ENCODE results near the gene CTNNA3.

The CTNNA3 gene

DNA sequence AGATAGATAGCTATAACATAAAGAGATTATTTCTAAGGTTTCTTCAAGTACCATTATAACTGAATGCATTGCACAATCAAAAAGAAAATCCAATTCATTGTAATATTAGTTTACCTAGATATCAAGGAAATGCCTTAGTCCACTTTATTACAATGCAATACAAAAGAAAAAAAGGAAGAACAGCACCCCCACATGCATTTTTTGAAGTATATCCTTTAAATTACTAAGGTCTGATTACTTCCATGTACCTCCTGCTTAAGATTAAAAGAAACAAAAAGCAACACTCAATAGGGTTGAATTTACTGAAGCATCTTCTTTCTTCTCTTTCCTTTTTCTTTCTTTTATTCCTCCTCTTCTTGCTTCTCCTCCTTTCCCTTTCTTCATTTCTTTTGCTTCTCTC, 1743.9 kb downstream of the CTNNA3 start:
- H3K27ac Mint-ChIP-seq = no peak overlapping the region
- no peaks in the 10 kb centered on the region for H3K36me3 Mint-ChIP-seq
- H3K4me1 Mint-ChIP-seq = no peaks in the 10 kb centered on the region
- DNase-seq (no peak), ATAC-seq (replicated peaks) (no peak)
- H3K4me3 Mint-ChIP-seq = no peak overlapping the region
- no peaks in the 10 kb centered on the region for H3K27me3 Mint-ChIP-seq
- H3K9me3 Mint-ChIP-seq = peaks cover 4 to 6% of the 10 kb centered on the region in 2 donors

DNA sequence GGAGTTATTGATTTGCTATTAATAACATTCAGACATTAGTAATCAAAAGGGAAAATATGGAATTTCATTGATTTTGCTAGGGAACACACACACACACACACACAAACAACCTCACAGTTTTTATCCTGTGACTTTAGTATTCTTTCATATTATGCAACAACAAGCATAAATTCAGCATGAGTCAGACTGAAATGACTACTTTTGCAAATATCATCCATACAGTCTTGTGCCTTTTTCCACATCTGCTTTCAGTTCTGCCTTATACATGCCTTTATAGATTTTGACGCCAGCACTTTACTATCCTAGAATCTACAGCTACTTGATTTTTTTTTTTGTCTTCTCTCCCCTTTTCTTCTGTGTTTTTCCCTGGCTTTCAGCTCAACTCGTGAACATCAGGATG, 1745.9 kb downstream of the CTNNA3 start:
- Mint-ChIP-seq H3K4me3 (no peak overlapping the region), H3K9me3 (peaks cover 3 to 4% of the 10 kb centered on the region in 2 donors), H3K36me3 (no peaks in the 10 kb centered on the region), H3K4me1 (no peaks in the 10 kb centered on the region), H3K27me3 (no peaks in the 10 kb centered on the region), H3K27ac (no peak overlapping the region)
- ATAC-seq (replicated peaks) = no peak
- no peak for DNase-seq

- no peak for DNase-seq
- Mint-ChIP-seq H3K27ac (no peak overlapping the region), H3K4me3 (no peak overlapping the region), H3K4me1 (no peaks in the 10 kb centered on the region), H3K36me3 (no peaks in the 10 kb centered on the region), H3K9me3 (peaks cover 2 to 4% of the 10 kb centered on the region in 2 donors), H3K27me3 (no peaks in the 10 kb centered on the region)
- ATAC-seq (replicated peaks) = no peak
Observed at GRCh38 chr10:65949526-65949925, 1746.5 kb downstream of the CTNNA3 start.

GRCh38 chr10:65945061-65945460, 1750.9 kb downstream of the CTNNA3 start:
- H3K4me1 Mint-ChIP-seq = no peaks in the 10 kb centered on the region
- no peaks in the 10 kb centered on the region for H3K36me3 Mint-ChIP-seq
- H3K9me3 Mint-ChIP-seq = peaks cover 0 to 2% of the 10 kb centered on the region in 2 donors
- H3K27me3 Mint-ChIP-seq = no peaks in the 10 kb centered on the region
- no peak for ATAC-seq (replicated peaks)
- no peak for DNase-seq
- no peak overlapping the region for H3K27ac Mint-ChIP-seq
- no peak overlapping the region for H3K4me3 Mint-ChIP-seq

DNA sequence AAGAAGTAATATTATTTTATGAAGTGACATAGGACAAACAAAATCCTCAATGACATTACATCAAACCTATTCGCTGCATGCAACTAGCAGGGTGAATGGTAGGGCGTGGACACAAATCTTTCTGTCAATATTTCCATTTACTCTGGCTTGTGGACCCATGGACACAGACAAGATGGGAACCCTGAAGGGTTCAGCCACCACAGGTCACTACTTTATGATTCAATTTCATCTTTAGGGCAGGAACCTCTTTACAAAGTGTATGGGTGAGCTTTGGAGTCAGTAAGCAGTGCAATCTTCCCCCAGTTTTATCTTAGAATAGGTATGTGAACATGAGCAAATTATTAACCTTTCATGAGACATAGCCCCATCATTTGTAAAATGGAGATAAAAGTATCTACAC, 1752.5 kb downstream of the CTNNA3 start:
- Mint-ChIP-seq H3K4me3 (no peak overlapping the region), H3K9me3 (peaks cover 0 to 2% of the 10 kb centered on the region in 2 donors), H3K4me1 (no peaks in the 10 kb centered on the region), H3K27ac (no peak overlapping the region), H3K36me3 (no peaks in the 10 kb centered on the region), H3K27me3 (no peaks in the 10 kb centered on the region)
- no peak for ATAC-seq (replicated peaks)
- DNase-seq = no peak

- no peaks in the 10 kb centered on the region for H3K36me3 Mint-ChIP-seq
- ATAC-seq (replicated peaks) = no peak
- no peaks in the 10 kb centered on the region for H3K4me1 Mint-ChIP-seq
- DNase-seq = no peak
- H3K27me3 Mint-ChIP-seq = no peaks in the 10 kb centered on the region
- H3K4me3 Mint-ChIP-seq = no peak overlapping the region
- H3K27ac Mint-ChIP-seq = no peak overlapping the region
- peaks cover 0 to 2% of the 10 kb centered on the region in 2 donors for H3K9me3 Mint-ChIP-seq
Observed at GRCh38 chr10:65940816-65941662, 1755.0 kb downstream of the CTNNA3 start.

DNA sequence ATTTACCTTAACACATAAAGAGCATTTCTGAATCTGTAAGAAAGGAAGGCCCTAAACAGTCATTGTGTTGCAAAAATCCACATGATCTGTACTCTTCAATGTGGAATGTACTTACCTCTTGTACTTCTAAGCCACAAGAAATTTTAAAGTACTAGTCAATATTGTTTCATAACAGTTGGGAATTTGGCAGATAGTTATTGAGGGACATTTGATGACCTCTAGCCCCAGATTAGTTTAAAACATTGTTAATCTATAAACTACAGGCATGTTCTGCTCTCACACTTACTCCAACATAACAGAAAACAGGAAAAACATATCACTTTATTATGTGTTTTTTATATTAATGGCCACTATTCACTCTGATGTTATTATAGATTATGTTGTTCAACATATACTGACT, 1755.9 kb downstream of the CTNNA3 start:
- no peaks in the 10 kb centered on the region for H3K4me1 Mint-ChIP-seq
- no peaks in the 10 kb centered on the region for H3K27me3 Mint-ChIP-seq
- H3K27ac Mint-ChIP-seq = no peak overlapping the region
- no peak for DNase-seq
- H3K36me3 Mint-ChIP-seq = no peaks in the 10 kb centered on the region
- ATAC-seq (replicated peaks) = no peak
- no peak overlapping the region for H3K4me3 Mint-ChIP-seq
- peaks cover 0 to 2% of the 10 kb centered on the region in 2 donors for H3K9me3 Mint-ChIP-seq

- H3K4me3 Mint-ChIP-seq = no peak overlapping the region
- H3K4me1 Mint-ChIP-seq = no peaks in the 10 kb centered on the region
- ATAC-seq (replicated peaks) (no peak), DNase-seq (no peak)
- no peaks in the 10 kb centered on the region for H3K36me3 Mint-ChIP-seq
- no peak overlapping the region for H3K27ac Mint-ChIP-seq
- H3K9me3 Mint-ChIP-seq = no peaks in the 10 kb centered on the region
- H3K27me3 Mint-ChIP-seq = no peaks in the 10 kb centered on the region
Observed at GRCh38 chr10:65931291-65932070, 1764.5 kb downstream of the CTNNA3 start.

- H3K9me3 Mint-ChIP-seq = no peaks in the 10 kb centered on the region
- H3K36me3 Mint-ChIP-seq = no peaks in the 10 kb centered on the region
- H3K27ac Mint-ChIP-seq = no peak overlapping the region
- no peaks in the 10 kb centered on the region for H3K27me3 Mint-ChIP-seq
- no peak for DNase-seq
- no peaks in the 10 kb centered on the region for H3K4me1 Mint-ChIP-seq
- no peak for ATAC-seq (replicated peaks)
- no peak overlapping the region for H3K4me3 Mint-ChIP-seq
Observed at GRCh38 chr10:65911151-65911835, 1784.7 kb downstream of the CTNNA3 start.

- ATAC-seq (replicated peaks) = no peak
- H3K9me3 Mint-ChIP-seq = no peaks in the 10 kb centered on the region
- no peak overlapping the region for H3K4me3 Mint-ChIP-seq
- DNase-seq = no peak
- no peaks in the 10 kb centered on the region for H3K27me3 Mint-ChIP-seq
- H3K36me3 Mint-ChIP-seq = no peaks in the 10 kb centered on the region
- no peaks in the 10 kb centered on the region for H3K4me1 Mint-ChIP-seq
- H3K27ac Mint-ChIP-seq = no peak overlapping the region
Observed at GRCh38 chr10:65910209-65910608, 1785.8 kb downstream of the CTNNA3 start.

- DNase-seq (no peak), ATAC-seq (replicated peaks) (no peak)
- no peaks in the 10 kb centered on the region for H3K27me3 Mint-ChIP-seq
- no peaks in the 10 kb centered on the region for H3K36me3 Mint-ChIP-seq
- no peak overlapping the region for H3K4me3 Mint-ChIP-seq
- H3K4me1 Mint-ChIP-seq = no peaks in the 10 kb centered on the region
- H3K27ac Mint-ChIP-seq = no peak overlapping the region
- peaks cover 3% of the 10 kb centered on the region in 2 donors for H3K9me3 Mint-ChIP-seq
Observed at GRCh38 chr10:65907199-65907712, 1788.7 kb downstream of the CTNNA3 start.

GRCh38 chr10:65903620-65904019, 1792.4 kb downstream of the CTNNA3 start:
- Mint-ChIP-seq H3K27ac (no peak overlapping the region), H3K4me3 (no peak overlapping the region), H3K9me3 (peaks cover 3% of the 10 kb centered on the region in 2 donors), H3K36me3 (no peaks in the 10 kb centered on the region), H3K27me3 (no peaks in the 10 kb centered on the region), H3K4me1 (no peaks in the 10 kb centered on the region)
- ATAC-seq (replicated peaks) (no peak), DNase-seq (no peak)

DNA sequence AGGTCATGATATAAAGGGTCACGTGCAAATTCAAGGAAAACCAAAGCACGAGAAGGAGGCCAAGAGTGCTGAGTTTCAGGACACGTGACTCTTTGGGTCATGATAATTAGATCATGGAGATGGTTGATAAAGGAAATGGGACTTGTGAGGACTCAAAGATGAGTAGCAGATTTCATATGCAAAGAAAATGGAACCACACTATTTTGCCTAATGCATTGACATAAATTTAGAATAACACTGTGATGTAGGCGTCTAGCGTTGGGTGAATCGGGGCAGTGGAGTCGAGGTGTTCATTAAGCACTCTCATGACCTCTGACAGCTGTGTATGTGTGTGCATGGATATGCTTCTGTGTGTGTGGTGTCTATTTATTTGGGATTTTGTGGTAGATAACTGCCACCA, 1795.7 kb downstream of the CTNNA3 start:
- Mint-ChIP-seq H3K9me3 (peaks cover 3% of the 10 kb centered on the region in 2 donors), H3K4me1 (no peaks in the 10 kb centered on the region), H3K27ac (no peak overlapping the region), H3K36me3 (no peaks in the 10 kb centered on the region), H3K27me3 (no peaks in the 10 kb centered on the region), H3K4me3 (no peak overlapping the region)
- no peak for ATAC-seq (replicated peaks)
- no peak for DNase-seq

- ATAC-seq (replicated peaks) (no peak), DNase-seq (no peak)
- Mint-ChIP-seq H3K9me3 (no peaks in the 10 kb centered on the region), H3K4me3 (no peak overlapping the region), H3K36me3 (no peaks in the 10 kb centered on the region), H3K27ac (no peak overlapping the region), H3K27me3 (no peaks in the 10 kb centered on the region), H3K4me1 (no peaks in the 10 kb centered on the region)
Observed at GRCh38 chr10:65898055-65898454, 1797.9 kb downstream of the CTNNA3 start.

Measured in stimulated activated naive B cell treated with anti-CD40 and anti-IgM and Interleukin-4, amounts not matched to agents 10 μg/mL and 1 μg/mL and 100 μg/mL, for 72 hours (primary cell).